IMR-90 (cell line): ENCODE data around the gene RPRML.

Source experiments
- BHLHE40 ChIP-seq: fragments of 150-350 bp; IDR thresholded peaks from 2 replicates; pipeline ENCODE4 v1.6.1; 2016; ENCODE audit warnings: mild to moderate bottlenecking, low read depth, low read length
- CHD1 ChIP-seq: IDR thresholded peaks from 2 replicates; pipeline ENCODE4 v1.6.1; 2012; ENCODE audit warnings: low read depth, low read length, improper control_type of control experiment
- POLR2A ChIP-seq: IDR thresholded peaks from 2 replicates; pipeline ENCODE4 v1.6.1; 2012; ENCODE audit warnings: mild to moderate bottlenecking, low read depth, low read length
- TF ChIP-seq, protein P1 (sequence below): conservative IDR thresholded peaks from 2 replicates; pipeline ENCODE4 v1.5.1; 2012; ENCODE audit warnings: mild to moderate bottlenecking, low read depth, low read length, improper control_type of control experiment
- TF ChIP-seq, protein P2 (sequence below): fragments of 150-350 bp; IDR thresholded peaks from 2 replicates; pipeline ENCODE4 v1.6.1; 2017; ENCODE audit warnings: mild to moderate bottlenecking, antibody characterized with exemption, low read length, low read depth

DNA sequence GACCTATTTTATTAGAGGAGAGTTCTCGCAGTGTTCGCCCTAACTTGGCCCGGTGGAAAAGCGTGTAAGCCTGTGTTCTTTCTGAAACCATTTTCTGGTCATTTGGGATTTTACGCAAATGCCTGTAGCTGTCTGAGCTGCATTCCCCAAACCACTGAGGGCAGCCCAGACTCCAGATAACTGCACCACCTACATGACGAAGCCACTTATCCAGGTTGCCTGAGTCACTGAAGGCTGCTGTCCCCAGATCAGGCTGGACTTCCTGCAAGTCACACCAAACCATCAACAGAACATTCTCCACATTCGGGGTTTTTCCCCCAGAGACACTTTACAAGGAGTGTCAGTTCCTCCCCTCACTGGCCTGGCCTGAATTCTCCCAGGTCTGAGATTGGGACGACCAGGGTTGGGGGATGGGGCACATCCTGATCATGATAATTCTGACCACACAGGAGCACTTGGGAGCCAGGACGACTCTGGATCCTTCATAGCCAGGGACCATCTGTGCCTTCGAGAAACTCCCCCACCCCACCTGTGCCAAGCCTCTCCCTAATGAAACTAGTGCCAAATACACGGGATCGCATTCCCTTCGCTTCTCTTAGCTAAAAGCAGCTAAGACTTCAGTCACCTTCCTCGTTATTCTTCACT, 2.3 kb downstream of the RPRML start:
- no peak for TF ChIP-seq POLR2A
- TF ChIP-seq, protein P1, sequence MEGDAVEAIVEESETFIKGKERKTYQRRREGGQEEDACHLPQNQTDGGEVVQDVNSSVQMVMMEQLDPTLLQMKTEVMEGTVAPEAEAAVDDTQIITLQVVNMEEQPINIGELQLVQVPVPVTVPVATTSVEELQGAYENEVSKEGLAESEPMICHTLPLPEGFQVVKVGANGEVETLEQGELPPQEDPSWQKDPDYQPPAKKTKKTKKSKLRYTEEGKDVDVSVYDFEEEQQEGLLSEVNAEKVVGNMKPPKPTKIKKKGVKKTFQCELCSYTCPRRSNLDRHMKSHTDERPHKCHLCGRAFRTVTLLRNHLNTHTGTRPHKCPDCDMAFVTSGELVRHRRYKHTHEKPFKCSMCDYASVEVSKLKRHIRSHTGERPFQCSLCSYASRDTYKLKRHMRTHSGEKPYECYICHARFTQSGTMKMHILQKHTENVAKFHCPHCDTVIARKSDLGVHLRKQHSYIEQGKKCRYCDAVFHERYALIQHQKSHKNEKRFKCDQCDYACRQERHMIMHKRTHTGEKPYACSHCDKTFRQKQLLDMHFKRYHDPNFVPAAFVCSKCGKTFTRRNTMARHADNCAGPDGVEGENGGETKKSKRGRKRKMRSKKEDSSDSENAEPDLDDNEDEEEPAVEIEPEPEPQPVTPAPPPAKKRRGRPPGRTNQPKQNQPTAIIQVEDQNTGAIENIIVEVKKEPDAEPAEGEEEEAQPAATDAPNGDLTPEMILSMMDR = no peak
- no peak for TF ChIP-seq BHLHE40
- TF ChIP-seq CHD1 = no peak
- TF ChIP-seq, protein P2, sequence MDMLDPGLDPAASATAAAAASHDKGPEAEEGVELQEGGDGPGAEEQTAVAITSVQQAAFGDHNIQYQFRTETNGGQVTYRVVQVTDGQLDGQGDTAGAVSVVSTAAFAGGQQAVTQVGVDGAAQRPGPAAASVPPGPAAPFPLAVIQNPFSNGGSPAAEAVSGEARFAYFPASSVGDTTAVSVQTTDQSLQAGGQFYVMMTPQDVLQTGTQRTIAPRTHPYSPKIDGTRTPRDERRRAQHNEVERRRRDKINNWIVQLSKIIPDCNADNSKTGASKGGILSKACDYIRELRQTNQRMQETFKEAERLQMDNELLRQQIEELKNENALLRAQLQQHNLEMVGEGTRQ = no peak
